K562 (cell line): Measurements from ENCODE around the gene FMO5. TPM values are rescaled to one million over a fixed set of nuclear protein-coding genes. Genes with fewer than 3 reads are reported as not detected.
A peak's percentile ranks its signal among the peaks of the same experiment; 100 is the strongest.

ENCODE experiments used
- ATF1 ChIP-seq, 2 experiments: fragments of 450-650 bp in 1 of 2; IDR thresholded peaks; 2 replicates each; pipeline ENCODE4 v1.6.1; 2016; ENCODE audit warnings: missing compliant biosample characterization in 1 of 2, missing genetic modification characterization in 1 of 2
- E2F5 ChIP-seq: sonication (generic); formaldehyde crosslinking; IDR thresholded peaks from 2 replicates; pipeline ENCODE4 v1.8.0; 2022; ENCODE audit warnings: mild to moderate bottlenecking, missing genetic modification reagents
- EP300 ChIP-seq: IDR thresholded peaks from 2 replicates; pipeline ENCODE4 v1.6.1; 2012; ENCODE audit warnings: low read length, improper control_type of control experiment
- ETS1 ChIP-seq: conservative IDR thresholded peaks from 2 replicates; pipeline ENCODE4 v1.6.1; 2011; ENCODE audit warnings: low read depth, mild to moderate bottlenecking, low read length; ENCODE audit not compliant: control insufficient read depth
- FIP1L1 ChIP-seq: fragments of 200-400 bp; formaldehyde crosslinking; IDR thresholded peaks from 2 replicates; pipeline ENCODE4 v1.6.1; 2018; ENCODE audit warnings: mild to moderate bottlenecking, low read depth, low read length; ENCODE audit not compliant: poor library complexity, severe bottlenecking
- MLLT1 ChIP-seq, 2 experiments: fragments of 450-650 bp; IDR thresholded peaks; 2 replicates each; pipeline ENCODE4 v1.6.1; 2016
- PPARD ChIP-seq: fragments of 250-450 bp; sonication (Bioruptor Pico); IDR thresholded peaks from 2 replicates; pipeline ENCODE4 v1.8.0; 2022; ENCODE audit warnings: inconsistent platforms, mild to moderate bottlenecking, moderate library complexity
- STAT6 ChIP-seq: sonication (generic); formaldehyde crosslinking; IDR thresholded peaks from 2 replicates; pipeline ENCODE4 v1.8.1; 2023; ENCODE audit warnings: mild to moderate bottlenecking, missing genetic modification reagents
- U2AF1 ChIP-seq: fragments of 200-400 bp; formaldehyde crosslinking; optimal IDR thresholded peaks from 2 replicates; pipeline ENCODE3; 2017; ENCODE audit warnings: mild to moderate bottlenecking, low read depth, low read length, moderate library complexity
- ZHX1 ChIP-seq: fragments of 150-350 bp; conservative IDR thresholded peaks from 2 replicates; pipeline ENCODE4 v1.6.1; 2014; ENCODE audit warnings: low read length
- ZNF316 ChIP-seq: fragments of 450-650 bp; IDR thresholded peaks from 2 replicates; pipeline ENCODE4 v1.6.1; 2016
- polyA plus RNA-seq, 8 experiments: library from polyadenylated mRNA; depleted of rRNA in 4 of 8; stranded (reverse) in 5 of 8; unstranded in 3 of 8; fragments of >200 nt; fragmentation: Nextera tagmentation in 2 of 8; fragmentation: Illumina TruSeq in 1 of 8; extraction: Ambion mirVana in 2 of 8; extraction: Trizol in 1 of 8; gene quantifications; 2 replicates each; pipeline versions ENCODE4 v1.2.1 to v1.2.3, GENCODE V29; 2011 to 2014; ENCODE audit warnings: inconsistent platforms in 1 of 8, missing spikeins in 1 of 8
- total RNA-seq, 7 experiments: library from RNA; depleted of rRNA in 6 of 7; stranded (reverse); fragments of >200 nt in 6 of 7; fragmentation: Illumina TruSeq in 2 of 7; extraction: Trizol in 2 of 7; gene quantifications; 2 replicates each; pipeline versions ENCODE4 v1.2.1 to v1.2.3, GENCODE V29; 2011 to 2021; ENCODE audit warnings: low replicate concordance in 1 of 7

Gene FMO5
- total and polyA plus RNA-seq, 9 of the 15 experiments (the other 6 are each of a cell fraction or from before 2014, with no cell fraction given): 0.11 to 0.69 (median 0.19) TPM; not detected in 1

GRCh38 chr1:147172168-147173016 is 52.7 kb downstream of the FMO5 start, which contains the start of gene PRKAB2 (continued):
- TF ChIP-seq E2F5 (no peak), STAT6 (CRISPR knock-in tag) (no peak), MLLT1 (IDR thresholded peaks at IDR 0.05) (no peak), EP300 (no peak; the same call in 1 of the 2 replicates), ATF1 (CRISPR knock-in tag; IDR thresholded peaks at IDR 0.05) (no peak), ATF1 (tag; IDR thresholded peaks at IDR 0.05) (peak; percentile 79), U2AF1 (peak; percentile 84), FIP1L1 (peak; percentile 92), PPARD (CRISPR knock-in tag) (no peak), ZHX1 (no peak), ETS1 (peak; percentile 64), ZNF316 (no peak)
